Trophoblast cell (in vitro differentiated cells and primary cell): Measurements from ENCODE around the gene KRTAP10-2.

Experiments
- DNase-seq, 2 donors: peaks; one replicate each; pipeline ENCODE4 v3.0.0-alpha.2; 2016
- H2AFZ ChIP-seq: 2 replicates; pipeline ENCODE4 v1.6.1; 2013; ENCODE audit warnings: low read length, moderate library complexity, mild to moderate bottlenecking; ENCODE audit not compliant: insufficient read depth, poor library complexity
- H2AK5ac ChIP-seq: 2 replicates; pipeline ENCODE4 v1.6.1; 2013; ENCODE audit warnings: mild to moderate bottlenecking, low read length
- H2BK120ac ChIP-seq: 2 replicates; pipeline ENCODE4 v1.6.1; 2013; ENCODE audit warnings: low read length, mild to moderate bottlenecking, moderate library complexity; ENCODE audit not compliant: insufficient read depth, poor library complexity
- H2BK12ac ChIP-seq: 2 replicates; pipeline ENCODE4 v1.6.1; 2013; ENCODE audit warnings: mild to moderate bottlenecking, low read length, moderate library complexity
- H2BK5ac ChIP-seq: 2 replicates; pipeline ENCODE4 v1.6.1; 2013; ENCODE audit warnings: low read length, low read depth, moderate library complexity, mild to moderate bottlenecking; ENCODE audit not compliant: poor library complexity
- H3K14ac ChIP-seq: 2 replicates; pipeline ENCODE4 v1.6.1; 2013; ENCODE audit warnings: mild to moderate bottlenecking, low read length
- H3K18ac ChIP-seq: 2 replicates; pipeline ENCODE4 v1.6.1; 2013; ENCODE audit warnings: mild to moderate bottlenecking, low read length
- H3K23ac ChIP-seq: 2 replicates; pipeline ENCODE4 v1.6.1; 2013; ENCODE audit warnings: low read length
- H3K27ac ChIP-seq: 2 replicates; pipeline ENCODE4 v1.5.1; 2013; ENCODE audit warnings: low read depth, mild to moderate bottlenecking, inconsistent platforms, low read length, moderate library complexity
- H3K27me3 ChIP-seq: 2 replicates; pipeline ENCODE4 v1.6.1; 2013; ENCODE audit warnings: inconsistent platforms, mild to moderate bottlenecking, low read length, moderate library complexity; ENCODE audit not compliant: insufficient read depth
- H3K36me3 ChIP-seq, 2 experiments: 1 replicate in 1 of 2; 2 replicates in 1 of 2; pipeline ENCODE4 v1.6.1; 2013; ENCODE audit warnings: low read length in 2 of 2, mild to moderate bottlenecking in 2 of 2, moderate library complexity in 1 of 2; ENCODE audit not compliant: insufficient read depth in 2 of 2, control insufficient read depth in 1 of 2
- H3K4ac ChIP-seq: 2 replicates; pipeline ENCODE4 v1.6.1; 2013; ENCODE audit warnings: low read depth, mild to moderate bottlenecking, low read length, moderate library complexity
- H3K4me1 ChIP-seq, 2 experiments: 1 replicate in 1 of 2; 2 replicates in 1 of 2; pipeline ENCODE4 v1.6.1; 2013; ENCODE audit warnings: low read length in 2 of 2, mild to moderate bottlenecking in 2 of 2, moderate library complexity in 1 of 2; ENCODE audit not compliant: insufficient read depth in 2 of 2, control insufficient read depth in 1 of 2
- H3K4me2 ChIP-seq: 2 replicates; pipeline ENCODE4 v1.6.1; 2013; ENCODE audit warnings: inconsistent platforms, mild to moderate bottlenecking, low read length, moderate library complexity
- H3K4me3 ChIP-seq: 2 replicates; pipeline ENCODE4 v1.5.1; 2013; ENCODE audit warnings: mild to moderate bottlenecking, low read depth, low read length, inconsistent platforms
- H3K79me1 ChIP-seq: one replicate; pipeline ENCODE4 v1.6.1; 2013; ENCODE audit warnings: low read length
- H3K79me2 ChIP-seq: 2 replicates; pipeline ENCODE4 v1.6.1; 2013; ENCODE audit warnings: low read length, mild to moderate bottlenecking; ENCODE audit not compliant: control insufficient read depth, insufficient read depth, poor library complexity
- H3K9ac ChIP-seq: 2 replicates; pipeline ENCODE4 v1.6.1; 2013; ENCODE audit warnings: mild to moderate bottlenecking, low read length
- H3K9me3 ChIP-seq: 2 replicates; pipeline ENCODE4 v1.6.1; 2013; ENCODE audit warnings: low read depth, mild to moderate bottlenecking, control low read depth, inconsistent platforms, low read length; ENCODE audit not compliant: insufficient read depth
- H4K12ac ChIP-seq: 2 replicates; pipeline ENCODE4 v1.6.1; 2013; ENCODE audit warnings: low read depth, mild to moderate bottlenecking, low read length, moderate library complexity
- H4K8ac ChIP-seq: 2 replicates; pipeline ENCODE4 v1.6.1; 2013; ENCODE audit warnings: low read depth, mild to moderate bottlenecking, low read length, moderate library complexity
- H4K91ac ChIP-seq: one replicate; pipeline ENCODE4 v1.6.1; 2013; ENCODE audit warnings: low read depth, mild to moderate bottlenecking, low read length, moderate library complexity
- WGBS: extraction: QIAGEN DNeasy Blood & Tissue Kit; methylation state at CpG from one replicate; pipeline ENCODE4 v1.1.7; 2013; ENCODE audit warnings: missing lambda C conversion rate; ENCODE audit not compliant: insufficient read length, insufficient coverage; ENCODE audit errors: extremely low coverage; 5-methylcytosine and 5-hydroxymethylcytosine counted together

Gene KRTAP10-2

DNA sequence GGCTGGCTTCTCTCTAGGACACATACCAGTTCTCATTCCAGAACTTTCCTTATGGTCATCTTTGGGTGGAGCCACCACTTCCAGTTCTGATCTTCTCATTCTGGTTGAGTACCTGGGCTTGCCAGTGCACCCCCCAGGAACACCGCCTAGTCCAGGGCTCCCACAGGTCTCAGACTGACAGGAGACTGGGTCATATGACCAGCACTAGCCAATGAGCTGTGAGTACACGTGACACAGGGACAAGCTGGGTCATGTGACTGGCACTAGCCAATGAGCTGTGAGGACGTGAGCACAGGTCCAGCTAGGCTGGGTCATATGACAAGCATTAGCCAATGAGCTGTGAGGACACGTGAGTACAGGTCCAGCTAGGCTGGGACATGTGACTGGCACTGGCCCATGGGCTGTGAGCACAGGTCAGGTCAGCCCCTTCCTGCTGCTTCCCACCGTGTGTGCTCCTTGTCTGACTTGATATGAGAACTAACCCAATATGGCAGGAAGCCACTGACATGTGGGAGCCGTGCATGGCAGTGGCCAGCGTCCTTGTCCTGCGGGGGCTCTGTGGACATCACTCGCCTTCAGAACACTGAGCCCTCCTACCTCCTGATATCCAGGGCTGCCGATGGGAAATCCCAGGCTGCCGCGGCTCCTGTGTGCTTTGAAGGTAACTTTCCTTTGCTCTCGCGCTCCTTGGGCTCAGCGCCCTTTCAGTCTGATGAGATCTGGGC is 34.0 kb downstream of the KRTAP10-2 start:
- Histone ChIP-seq H3K79me2 (no peaks in the 10 kb centered on the region), H3K23ac (no peak overlapping the region), H3K4me2 (no peak overlapping the region), H3K14ac (no peak overlapping the region), H3K9me3 (peaks cover 12% of the 10 kb centered on the region), H3K9ac (no peak overlapping the region), H3K4me3 (no peak overlapping the region), H3K36me3 (no peaks in the 10 kb centered on the region), H2BK12ac (no peak overlapping the region), H3K27me3 (no peaks in the 10 kb centered on the region), H2AFZ (no peak overlapping the region), H3K4me1 (peaks cover 3 to 7% of the 10 kb centered on the region in 2 experiments), H3K79me1 (no peaks in the 10 kb centered on the region), H2BK5ac (no peak overlapping the region), H3K27ac (no peak overlapping the region), H2AK5ac (no peak overlapping the region), H3K18ac (no peak overlapping the region), H4K12ac (no peak overlapping the region), H4K8ac (no peak overlapping the region), H3K4ac (no peak overlapping the region), H2BK120ac (no peak overlapping the region), H4K91ac (no peak overlapping the region)
- no CpG with 5 or more reads among the region's 15 CpGs for WGBS
- DNase-seq: peak in 1 of 2 donors; percentile 6

- Histone ChIP-seq H3K14ac (no peak overlapping the region), H2BK12ac (no peak overlapping the region), H3K9ac (no peak overlapping the region), H4K8ac (no peak overlapping the region), H3K9me3 (peaks cover 12% of the 10 kb centered on the region), H3K79me2 (no peaks in the 10 kb centered on the region), H3K4me1 (peaks cover 3 to 7% of the 10 kb centered on the region in 2 experiments), H3K18ac (no peak overlapping the region), H4K91ac (no peak overlapping the region), H2AK5ac (no peak overlapping the region), H3K36me3 (no peaks in the 10 kb centered on the region), H3K27me3 (no peaks in the 10 kb centered on the region), H3K27ac (no peak overlapping the region), H3K4me3 (no peak overlapping the region), H2BK120ac (no peak overlapping the region), H2BK5ac (no peak overlapping the region), H3K79me1 (no peaks in the 10 kb centered on the region), H3K4ac (no peak overlapping the region), H3K23ac (no peak overlapping the region), H3K4me2 (no peak overlapping the region), H4K12ac (no peak overlapping the region), H2AFZ (no peak overlapping the region)
- WGBS: no CpG with 5 or more reads among the region's 10 CpGs
- no peak for DNase-seq
These were observed 34.5 kb downstream of the KRTAP10-2 start for GRCh38 chr21:44516828-44517174.

- peaks cover 3 to 7% of the 10 kb centered on the region in 2 experiments for H3K4me1 ChIP-seq
- no CpG with 5 or more reads among the region's 13 CpGs for WGBS
- no peak overlapping the region for H4K12ac ChIP-seq
- peaks cover 12% of the 10 kb centered on the region for H3K9me3 ChIP-seq
- no peak overlapping the region for H2AFZ ChIP-seq
- H3K18ac ChIP-seq: no peak overlapping the region
- H3K36me3 ChIP-seq: no peaks in the 10 kb centered on the region
- H3K27ac ChIP-seq: no peak overlapping the region
- no peak overlapping the region for H2BK12ac ChIP-seq
- no peak overlapping the region for H3K4me2 ChIP-seq
- no peak overlapping the region for H3K4ac ChIP-seq
- H2BK120ac ChIP-seq: no peak overlapping the region
- no peak overlapping the region for H3K14ac ChIP-seq
- no peak overlapping the region for H2BK5ac ChIP-seq
- H4K8ac ChIP-seq: no peak overlapping the region
- no peaks in the 10 kb centered on the region for H3K27me3 ChIP-seq
- H3K79me1 ChIP-seq: no peaks in the 10 kb centered on the region
- no peaks in the 10 kb centered on the region for H3K79me2 ChIP-seq
- H3K4me3 ChIP-seq: no peak overlapping the region
- no peak overlapping the region for H2AK5ac ChIP-seq
- H3K9ac ChIP-seq: no peak overlapping the region
- no peak overlapping the region for H3K23ac ChIP-seq
- H4K91ac ChIP-seq: no peak overlapping the region
- DNase-seq: no peak
These were observed 35.0 kb downstream of the KRTAP10-2 start for GRCh38 chr21:44516342-44516741.

- H2BK5ac ChIP-seq: no peak overlapping the region
- no peak overlapping the region for H3K9ac ChIP-seq
- H3K79me1 ChIP-seq: no peaks in the 10 kb centered on the region
- no peak overlapping the region for H4K8ac ChIP-seq
- no peak overlapping the region for H2BK120ac ChIP-seq
- no peaks in the 10 kb centered on the region for H3K36me3 ChIP-seq
- H3K14ac ChIP-seq: no peak overlapping the region
- H3K9me3 ChIP-seq: peaks cover 12% of the 10 kb centered on the region
- DNase-seq: no peak
- no peak overlapping the region for H3K4ac ChIP-seq
- H2BK12ac ChIP-seq: no peak overlapping the region
- no peaks in the 10 kb centered on the region for H3K79me2 ChIP-seq
- H3K27me3 ChIP-seq: no peaks in the 10 kb centered on the region
- no peak overlapping the region for H3K18ac ChIP-seq
- no peak overlapping the region for H3K27ac ChIP-seq
- H4K12ac ChIP-seq: no peak overlapping the region
- no peak overlapping the region for H2AFZ ChIP-seq
- no peak overlapping the region for H3K23ac ChIP-seq
- H4K91ac ChIP-seq: no peak overlapping the region
- H3K4me3 ChIP-seq: peak overlapping the region; percentile 25
- WGBS: no CpG with 5 or more reads among the region's 32 CpGs
- H3K4me1 ChIP-seq: peaks cover 0 to 6% of the 10 kb centered on the region in 2 experiments
- H2AK5ac ChIP-seq: no peak overlapping the region
- no peak overlapping the region for H3K4me2 ChIP-seq
These were observed 35.7 kb downstream of the KRTAP10-2 start for GRCh38 chr21:44515359-44516165.
